ENCODE data around the gene TCP1. TPM values are rescaled to one million over a fixed set of nuclear protein-coding genes. Genes with fewer than 3 reads are reported as not detected.

The TCP1 gene
- total RNA-seq, result 254 and 451 TPM in 2 replicates

DNA sequence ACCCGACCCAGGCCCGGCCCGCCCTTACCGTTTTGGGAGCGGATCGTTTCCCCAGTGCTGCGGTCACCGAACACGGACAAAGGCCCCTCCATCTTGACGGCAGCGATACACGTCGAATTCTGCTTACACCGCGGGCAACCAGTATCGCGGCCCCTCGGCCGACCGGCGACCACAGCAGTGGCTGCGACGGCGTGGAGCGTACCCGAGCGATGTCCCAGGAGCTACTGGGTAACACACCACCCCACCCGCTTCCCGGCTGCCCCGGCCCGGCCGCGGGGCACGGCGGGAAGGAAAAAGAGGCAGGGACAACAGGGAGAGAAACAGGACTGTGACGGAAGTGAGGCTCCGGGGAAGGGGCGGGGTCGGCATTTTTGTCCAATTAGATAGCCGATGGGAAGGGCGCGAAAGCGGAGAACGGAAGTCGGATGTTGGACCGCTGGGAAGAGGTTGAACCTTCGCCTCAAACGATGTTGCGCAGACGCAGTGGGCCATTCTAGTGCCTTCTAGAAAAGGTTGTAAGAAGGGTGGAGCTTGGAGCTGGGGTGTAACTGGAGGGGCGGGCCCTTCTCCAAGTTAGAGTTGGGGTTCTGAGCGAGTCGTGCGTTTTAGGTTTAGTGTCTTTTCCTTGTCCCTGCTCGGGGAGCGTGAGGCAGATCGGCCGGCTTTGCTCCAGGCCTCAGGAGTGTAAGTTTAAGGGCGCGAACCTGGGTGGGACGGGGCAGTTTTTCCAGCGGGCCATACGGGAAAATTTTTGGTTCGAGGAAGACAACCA is at the start of gene TCP1:
TCP1 (minus strand) TSS at position 226 of the 772 bp plus-strand sequence; CDS start at position 92, 134 bp downstream.

GRCh38 chr6:159800141-159800865 is 10.9 kb upstream of the TCP1 start, which contains the start of gene PNLDC1:
TSS of gene PNLDC1 (plus strand) at chr6:159800276. CDS start at chr6:159800308, 32 bp downstream.

DNA sequence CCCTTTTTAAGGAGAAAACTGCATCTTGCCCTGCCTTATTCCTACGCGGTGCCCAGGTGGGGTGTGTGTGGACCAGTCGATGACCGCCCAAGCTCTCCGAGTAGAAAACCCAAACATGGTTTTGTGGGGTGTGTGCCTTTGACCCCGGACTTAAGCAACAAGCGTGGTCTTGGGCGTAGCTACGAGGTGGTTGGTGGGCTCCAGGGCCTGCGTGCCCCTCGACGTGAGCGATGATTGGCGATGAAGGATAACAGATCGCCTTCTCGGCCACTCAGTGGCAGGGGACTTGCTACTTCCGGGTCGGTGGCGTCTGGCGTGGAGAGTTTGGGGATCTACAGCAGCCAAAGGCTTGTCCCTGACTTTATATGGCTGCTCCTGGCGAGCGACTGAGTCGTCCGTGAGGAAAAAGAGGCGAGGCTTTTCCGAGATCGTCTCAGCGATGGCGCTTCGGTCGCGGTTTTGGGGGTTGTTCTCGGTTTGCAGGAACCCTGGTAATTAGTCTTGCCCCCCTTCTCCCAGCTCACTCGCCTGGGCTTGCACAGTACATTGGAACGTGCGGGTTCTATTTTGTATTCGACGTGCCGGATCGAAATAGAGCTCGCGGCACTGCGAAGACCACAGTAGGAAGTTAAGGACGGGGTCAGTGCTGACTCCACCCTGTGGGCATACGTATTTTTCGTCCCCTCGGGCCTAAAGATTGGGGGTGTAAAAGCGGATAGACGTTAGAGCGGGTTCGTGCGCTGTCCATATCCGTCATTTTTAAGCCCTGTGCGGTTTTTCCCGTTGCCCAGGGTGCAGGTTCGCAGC is 950 bp upstream of the TCP1 start, which contains the start of gene MRPL18:
MRPL18 (plus strand) TSS at position 319 of the 807 bp plus-strand sequence; CDS start at position 440, 121 bp downstream.

GRCh38 chr6:159761873-159762680 is 27.3 kb downstream of the TCP1 start, which contains the start of gene ACAT2:
TSS of gene ACAT2 (plus strand) at chr6:159762045. CDS start at chr6:159762088, 43 bp downstream.

Other genes starting within 250 kb of the TCP1 start
- 193 and 456 TPM in 2 replicates for gene SOD2, start 96.4 kb downstream of the TCP1 start, total RNA-seq
- gene WTAP, start 62.1 kb downstream of the TCP1 start, total RNA-seq, result 102 and 115 TPM in 2 replicates
- gene ACAT2, start 27.6 kb downstream of the TCP1 start, total RNA-seq, result 144 and 145 TPM in 2 replicates
- 62.9 and 96.7 TPM in 2 replicates for gene MRPL18, start 865 bp upstream of the TCP1 start, total RNA-seq
- not detected in 2 replicates for gene PNLDC1, start 10.7 kb upstream of the TCP1 start, total RNA-seq
- gene MAS1, start 101.4 kb upstream of the TCP1 start, total RNA-seq, result not detected in 2 replicates
- gene IGF2R, start 179.5 kb upstream of the TCP1 start, total RNA-seq, result 172 and 278 TPM in 2 replicates

Data from uterine smooth muscle cell (primary cell).